Lower lobe of right lung (tissue), 2 donors: ENCODE measurements around the gene DGAT2L6. TPM values are rescaled to one million over a fixed set of nuclear protein-coding genes. Genes with fewer than 3 reads are reported as not detected.
A peak's percentile ranks its signal among the peaks of the same experiment; 100 is the strongest.
"Not testable (repeated sequence)": the region's sequence is repeated elsewhere in the genome, so short reads cannot be mapped to it uniquely, and the experiment has no call there.

Source experiments
- ATAC-seq, 2 donors: fragments of 200-7000 bp; cut with Tn5 transposase; one replicate each; pipeline ENCODE4 v1.9.1; 2020 to 2022; ENCODE audit warnings: mild to moderate bottlenecking in 2 of 2, moderate library complexity in 2 of 2
- DNase-seq: peaks from one replicate; pipeline ENCODE4 v3.0.0-alpha.2; 2020
- H3K27ac ChIP-seq: fragments of 200-600 bp; one replicate; pipeline ENCODE4 v1.8.0; 2022
- H3K27me3 ChIP-seq: fragments of 200-600 bp; one replicate; pipeline ENCODE4 v1.8.0; 2022; ENCODE audit warnings: low read depth
- H3K36me3 ChIP-seq: fragments of 200-600 bp; one replicate; pipeline ENCODE4 v1.8.0; 2022; ENCODE audit warnings: mild to moderate bottlenecking
- H3K4me1 ChIP-seq: fragments of 200-600 bp; one replicate; pipeline ENCODE4 v1.8.0; 2022
- H3K4me3 ChIP-seq: fragments of 200-600 bp; one replicate; pipeline ENCODE4 v1.8.0; 2022; ENCODE audit warnings: mild to moderate bottlenecking
- H3K9me3 ChIP-seq: fragments of 200-600 bp; one replicate; pipeline ENCODE4 v1.8.0; 2022
- intact Hi-C: fragments of 100-400 bp; cut with DNase I; formaldehyde crosslinking; loops from one replicate; pipeline ENCODE4 v1.11.0; 2022
- total RNA-seq: library from RNA; stranded (reverse); fragmentation: NEBNext Ultra II Directional; extraction: Animal tissue kit (Norgen Biotek cat#: 25700); gene quantifications from one replicate; pipeline ENCODE4 v1.2.1, GENCODE V29; 2021
- TF ChIP-seq, protein P1 (sequence below): fragments of 200-600 bp; IDR thresholded peaks from one replicate; pipeline ENCODE4 v1.8.0; 2022; ENCODE audit warnings: antibody characterized with exemption, mild to moderate bottlenecking
- donor health status: DM: no; HTN: yes; CAD: no; lungs with severe emphysema.

DGAT2L6 gene
- total RNA-seq, 1 donor from 2014 or later = not detected

GRCh38 chrX:70196961-70197720, 19.9 kb downstream of the DGAT2L6 start:
- Histone ChIP-seq H3K4me3 (no peak overlapping the region), H3K27ac (no peak overlapping the region), H3K9me3 (no peaks in the 10 kb centered on the region), H3K4me1 (no peaks in the 10 kb centered on the region), H3K36me3 (no peaks in the 10 kb centered on the region), H3K27me3 (no peaks in the 10 kb centered on the region)
- TF ChIP-seq, protein P1, sequence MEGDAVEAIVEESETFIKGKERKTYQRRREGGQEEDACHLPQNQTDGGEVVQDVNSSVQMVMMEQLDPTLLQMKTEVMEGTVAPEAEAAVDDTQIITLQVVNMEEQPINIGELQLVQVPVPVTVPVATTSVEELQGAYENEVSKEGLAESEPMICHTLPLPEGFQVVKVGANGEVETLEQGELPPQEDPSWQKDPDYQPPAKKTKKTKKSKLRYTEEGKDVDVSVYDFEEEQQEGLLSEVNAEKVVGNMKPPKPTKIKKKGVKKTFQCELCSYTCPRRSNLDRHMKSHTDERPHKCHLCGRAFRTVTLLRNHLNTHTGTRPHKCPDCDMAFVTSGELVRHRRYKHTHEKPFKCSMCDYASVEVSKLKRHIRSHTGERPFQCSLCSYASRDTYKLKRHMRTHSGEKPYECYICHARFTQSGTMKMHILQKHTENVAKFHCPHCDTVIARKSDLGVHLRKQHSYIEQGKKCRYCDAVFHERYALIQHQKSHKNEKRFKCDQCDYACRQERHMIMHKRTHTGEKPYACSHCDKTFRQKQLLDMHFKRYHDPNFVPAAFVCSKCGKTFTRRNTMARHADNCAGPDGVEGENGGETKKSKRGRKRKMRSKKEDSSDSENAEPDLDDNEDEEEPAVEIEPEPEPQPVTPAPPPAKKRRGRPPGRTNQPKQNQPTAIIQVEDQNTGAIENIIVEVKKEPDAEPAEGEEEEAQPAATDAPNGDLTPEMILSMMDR = peak; percentile 61
- intact Hi-C loops = no loop called here
- no peak for DNase-seq
- peak; percentile 59 to 72 for ATAC-seq

DNA sequence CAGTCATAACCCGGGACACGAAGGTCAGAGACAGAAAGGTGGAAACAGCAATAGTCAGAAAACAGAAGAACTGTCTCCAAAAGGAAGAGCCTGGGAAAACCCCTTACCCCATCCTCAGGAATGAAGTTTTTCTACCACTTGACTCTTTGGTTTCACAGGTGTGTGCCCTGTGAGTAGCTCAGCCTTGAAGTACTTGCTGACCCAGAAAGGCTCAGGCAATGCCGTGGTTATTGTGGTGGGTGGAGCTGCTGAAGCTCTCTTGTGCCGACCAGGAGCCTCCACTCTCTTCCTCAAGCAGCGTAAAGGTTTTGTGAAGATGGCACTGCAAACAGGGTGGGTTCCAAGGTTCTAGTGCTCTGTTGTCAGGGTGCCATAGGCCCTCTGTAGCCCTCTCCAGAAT, 24.4 kb downstream of the DGAT2L6 start:
- H3K36me3 ChIP-seq = no peaks in the 10 kb centered on the region
- no peaks in the 10 kb centered on the region for H3K27me3 ChIP-seq
- no peak overlapping the region for H3K4me3 ChIP-seq
- no peak for DNase-seq
- ATAC-seq = no peak
- H3K9me3 ChIP-seq = no peaks in the 10 kb centered on the region
- no peak overlapping the region for H3K27ac ChIP-seq
- no peaks in the 10 kb centered on the region for H3K4me1 ChIP-seq
- intact Hi-C loops = no loop called here
- TF ChIP-seq, protein P1 = no peak

DNA sequence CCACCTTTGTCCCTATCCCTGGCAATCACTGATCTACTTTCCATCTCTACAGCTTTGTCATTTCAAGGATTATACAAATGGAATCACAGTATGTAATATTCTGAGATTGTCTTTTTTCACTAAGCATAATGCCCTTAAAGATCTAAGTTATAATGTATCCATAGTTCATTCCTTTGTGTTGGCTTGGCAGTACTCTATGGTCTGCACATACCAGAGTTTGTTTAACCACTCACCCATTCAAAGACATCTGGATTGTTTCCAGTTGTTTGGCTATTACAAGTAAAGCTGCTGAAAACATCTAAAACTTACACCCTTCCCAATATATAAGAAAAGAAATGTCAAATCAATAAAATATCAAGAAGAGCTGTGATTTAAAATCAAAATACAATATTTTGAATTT, 31.2 kb downstream of the DGAT2L6 start:
- H3K27me3 ChIP-seq = no peaks in the 10 kb centered on the region
- no peak overlapping the region for H3K27ac ChIP-seq
- no peaks in the 10 kb centered on the region for H3K9me3 ChIP-seq
- no peak overlapping the region for H3K4me3 ChIP-seq
- ATAC-seq (no peak), DNase-seq (no peak)
- no peaks in the 10 kb centered on the region for H3K36me3 ChIP-seq
- TF ChIP-seq, protein P1 = no peak
- intact Hi-C loops = no loop called here
- H3K4me1 ChIP-seq = no peaks in the 10 kb centered on the region

GRCh38 chrX:70209570-70209969, 32.3 kb downstream of the DGAT2L6 start:
- ATAC-seq, H3K27ac ChIP-seq, H3K36me3 ChIP-seq, H3K27me3 ChIP-seq, H3K4me3 ChIP-seq, H3K4me1 ChIP-seq, intact Hi-C loops, DNase-seq, H3K9me3 ChIP-seq: not testable (repeated sequence)

DNA sequence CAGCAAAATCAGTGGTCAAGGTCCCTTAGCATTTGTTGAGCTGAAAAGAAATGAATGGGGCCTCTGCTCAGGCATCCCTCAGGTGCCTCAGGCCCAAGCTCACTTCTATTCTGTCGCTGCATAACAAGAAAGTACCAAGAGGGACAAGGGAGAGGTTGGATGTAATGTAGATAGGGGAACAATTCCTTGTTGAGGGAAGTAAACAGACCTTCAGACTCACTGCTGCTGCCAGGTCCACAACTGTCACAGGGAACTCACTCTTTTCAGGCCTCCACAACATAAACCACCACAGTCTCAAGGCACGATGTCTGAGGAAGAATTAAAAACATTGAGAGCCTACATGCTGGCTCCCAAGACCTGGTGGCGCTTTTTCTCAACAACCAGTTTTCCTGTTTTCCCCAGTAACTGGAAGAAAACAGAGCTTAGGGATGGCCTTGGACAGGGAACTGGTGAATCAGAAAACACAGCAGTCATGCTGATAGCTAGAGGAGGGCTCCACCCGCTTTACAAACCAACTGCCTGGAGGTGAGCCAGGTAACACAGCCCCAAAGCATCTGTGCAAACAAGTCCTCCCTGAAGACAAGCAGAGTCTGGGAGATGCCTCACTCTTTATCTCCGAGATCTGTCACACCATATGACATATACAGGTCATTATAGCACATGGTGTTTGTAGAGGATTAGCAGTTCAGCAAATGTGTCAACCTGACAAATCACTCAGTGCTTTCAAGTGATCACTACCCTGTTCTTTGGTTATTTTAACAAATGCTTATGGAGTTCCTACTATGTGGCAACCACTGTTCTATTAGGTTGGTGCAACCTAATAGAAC, 42.9 kb downstream of the DGAT2L6 start:
- intact Hi-C loops = no loop called here
- Histone ChIP-seq H3K36me3 (no peaks in the 10 kb centered on the region), H3K27me3 (no peaks in the 10 kb centered on the region), H3K27ac (no peak overlapping the region), H3K9me3 (no peaks in the 10 kb centered on the region), H3K4me3 (no peak overlapping the region), H3K4me1 (no peaks in the 10 kb centered on the region)
- ATAC-seq (no peak), DNase-seq (no peak)
- TF ChIP-seq, protein P1 = no peak

GRCh38 chrX:70226048-70226447, 48.8 kb downstream of the DGAT2L6 start:
- DNase-seq = no peak

More at GRCh38 chrX:70226048-70226447, 48.8 kb downstream of the DGAT2L6 start:
- ATAC-seq = no peak
- no peaks in the 10 kb centered on the region for H3K27me3 ChIP-seq
- H3K9me3 ChIP-seq = no peaks in the 10 kb centered on the region
- no peak overlapping the region for H3K27ac ChIP-seq
- TF ChIP-seq, protein P1 = no peak
- intact Hi-C loops = no loop called here
- H3K36me3 ChIP-seq = no peaks in the 10 kb centered on the region
- H3K4me1 ChIP-seq = no peaks in the 10 kb centered on the region
- H3K4me3 ChIP-seq = no peak overlapping the region
